KG1 (cell line): Measurements from ENCODE around the gene TOR3A.
A peak's percentile ranks its signal among the peaks of the same experiment; 100 is the strongest.

Source experiments
- DNase-seq: peaks from one replicate; lab custom pipeline; 2025; lab: John Stamatoyannopoulos, UW

The TOR3A gene

DNA sequence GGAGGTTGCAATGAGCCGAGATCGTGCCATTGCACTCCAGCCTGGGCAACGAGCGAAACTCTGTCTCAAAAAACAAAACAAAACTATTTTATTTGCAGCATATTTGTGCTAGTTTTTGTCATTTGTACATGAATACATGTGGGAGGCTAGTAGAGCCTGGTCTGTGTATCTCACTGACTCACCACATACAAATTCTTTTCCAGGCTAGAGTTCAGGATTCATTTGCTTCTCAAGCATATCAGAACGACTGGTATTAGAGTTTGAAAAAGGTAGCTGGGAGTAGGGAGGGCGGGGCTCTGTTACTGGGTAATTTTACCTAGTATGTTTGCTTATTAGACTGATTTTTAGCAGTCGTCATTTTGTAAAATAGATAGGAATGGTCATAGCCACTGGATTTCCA, 4.5 kb upstream of the TOR3A start:
- no peak for DNase-seq

- DNase-seq: peak; percentile 4
Measured at GRCh38 chr1:179079113-179079761, 2.6 kb upstream of the TOR3A start.

- peak; percentile 3 for DNase-seq
Measured at GRCh38 chr1:179080866-179081686, 794 bp upstream of the TOR3A start.

DNA sequence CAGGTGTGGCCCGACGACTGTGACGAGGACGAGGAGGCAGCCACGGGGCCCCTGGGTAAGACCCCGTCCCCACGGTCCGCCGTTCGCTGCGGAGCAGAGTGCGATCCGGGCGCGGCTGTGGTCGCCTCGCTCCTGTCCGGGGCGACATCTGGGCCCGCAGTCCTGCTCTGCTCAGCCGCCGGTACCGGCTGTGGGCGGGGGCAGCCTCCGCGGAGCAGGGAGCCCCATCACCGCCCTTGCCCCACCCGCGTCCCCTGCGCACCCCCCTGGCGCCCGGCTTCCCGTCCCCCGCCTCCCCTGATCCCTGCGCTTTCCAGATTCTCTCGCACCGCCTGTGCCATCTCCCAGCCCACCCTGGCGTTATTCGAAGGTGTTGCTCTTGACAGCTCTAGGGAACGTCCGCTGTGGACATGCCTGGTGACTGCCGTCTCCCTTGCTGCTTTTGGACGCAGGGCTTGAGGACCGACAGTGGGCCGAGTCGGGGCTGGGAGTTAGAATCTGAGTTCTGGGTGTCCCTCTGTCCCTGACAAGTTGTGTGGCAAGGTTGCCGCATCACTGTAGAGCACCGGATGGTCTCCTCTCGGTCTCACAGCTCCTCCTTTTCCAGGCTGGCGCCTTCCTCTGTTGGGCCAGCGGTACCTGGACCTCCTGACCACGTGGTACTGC, 596 bp downstream of the TOR3A start:
- DNase-seq: no peak

GRCh38 chr1:179082999-179083335, 1.1 kb downstream of the TOR3A start:
- DNase-seq: no peak

DNA sequence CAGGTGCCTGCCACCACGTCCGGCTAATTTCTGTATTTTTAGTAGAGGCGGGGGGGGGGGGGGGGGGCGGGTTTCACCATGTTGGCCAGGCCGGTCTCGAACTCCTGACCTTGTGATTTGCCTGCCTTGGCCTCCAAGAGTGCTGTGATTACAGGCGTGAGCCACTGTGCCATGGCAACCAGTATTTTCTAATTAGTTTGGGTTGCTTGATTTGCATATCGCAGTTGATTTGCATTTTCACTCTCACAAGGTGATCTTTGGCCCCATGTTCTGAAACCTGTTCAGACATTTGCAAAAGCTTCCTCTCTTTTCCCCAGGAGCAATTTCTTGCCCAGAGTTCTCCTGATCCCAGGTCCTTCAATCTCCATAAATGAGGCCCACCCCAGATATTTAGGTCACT, 1.7 kb downstream of the TOR3A start:
- DNase-seq: no peak

- DNase-seq: no peak
Measured at GRCh38 chr1:179087665-179088064, 5.8 kb downstream of the TOR3A start.

DNA sequence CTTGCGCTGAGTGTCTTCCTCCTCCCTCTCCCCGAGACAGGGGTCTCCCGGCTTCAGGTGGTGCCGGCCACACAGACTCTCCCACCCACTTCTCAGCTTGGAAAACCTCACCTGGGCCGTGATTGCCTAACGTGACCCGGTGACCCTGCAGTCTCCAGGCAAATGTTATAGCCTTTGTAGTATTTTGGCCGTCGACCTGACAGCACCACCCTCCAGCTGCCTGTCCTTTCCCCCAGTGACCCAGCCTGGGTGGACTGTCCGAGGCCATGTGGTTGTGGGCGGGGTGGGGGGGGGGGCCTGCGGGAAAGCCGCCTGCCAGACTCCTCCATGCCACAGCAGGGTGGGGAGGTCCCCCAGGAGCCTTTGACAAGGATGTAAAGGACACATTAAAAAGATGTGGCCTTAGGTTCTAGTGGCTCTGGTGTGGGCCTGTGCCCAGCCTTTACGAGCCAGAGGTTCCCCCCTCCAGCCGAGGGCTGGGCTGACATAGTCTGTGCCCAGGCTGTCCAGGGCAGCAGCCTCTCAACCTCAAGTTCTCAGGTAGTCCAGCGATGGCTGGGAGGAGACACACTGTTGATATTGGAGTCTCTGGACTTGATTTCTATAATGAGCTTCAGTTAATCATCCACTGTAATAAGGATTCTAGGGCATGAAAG, 8.1 kb downstream of the TOR3A start:
- no peak for DNase-seq

DNA sequence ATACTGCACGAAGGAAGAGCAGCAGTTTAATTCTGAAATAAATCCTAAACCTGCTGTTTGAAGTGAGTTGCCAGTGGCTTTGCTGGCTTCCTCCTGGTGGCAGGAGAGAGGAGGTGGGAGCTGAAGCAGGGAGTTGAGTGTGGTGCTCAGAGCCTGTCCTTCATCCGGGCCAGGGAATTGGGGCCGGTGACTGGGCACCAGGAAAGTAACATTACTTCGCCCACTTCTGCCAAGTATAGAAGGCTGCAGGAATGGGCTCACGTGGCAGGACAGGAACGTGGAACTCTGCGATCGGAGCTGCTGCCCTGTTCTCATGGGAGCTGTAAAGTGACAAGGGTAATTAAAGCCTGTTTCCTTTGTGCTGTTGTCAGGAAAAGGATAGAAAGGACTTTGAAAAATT, 8.7 kb downstream of the TOR3A start:
- DNase-seq: no peak

DNA sequence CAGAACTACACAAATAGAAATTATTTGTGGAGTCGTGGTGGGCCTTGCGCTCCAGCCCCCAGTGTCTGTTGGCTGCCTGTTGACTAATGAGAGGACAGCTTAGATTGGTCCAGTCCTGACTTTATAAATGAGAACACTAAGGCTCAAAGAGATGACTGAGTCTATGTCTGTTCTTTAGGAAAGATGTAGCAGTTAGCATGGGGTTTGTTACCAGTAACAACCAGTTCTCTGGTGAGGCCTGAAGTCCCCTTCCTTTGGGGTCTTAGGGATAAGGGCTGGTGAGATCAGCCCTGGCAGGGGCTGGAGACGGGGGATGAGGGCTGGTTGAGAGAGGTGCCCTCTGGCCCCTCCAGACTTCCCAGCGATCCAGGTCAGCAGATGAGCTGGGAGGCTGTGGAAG, 9.1 kb downstream of the TOR3A start:
- no peak for DNase-seq

DNA sequence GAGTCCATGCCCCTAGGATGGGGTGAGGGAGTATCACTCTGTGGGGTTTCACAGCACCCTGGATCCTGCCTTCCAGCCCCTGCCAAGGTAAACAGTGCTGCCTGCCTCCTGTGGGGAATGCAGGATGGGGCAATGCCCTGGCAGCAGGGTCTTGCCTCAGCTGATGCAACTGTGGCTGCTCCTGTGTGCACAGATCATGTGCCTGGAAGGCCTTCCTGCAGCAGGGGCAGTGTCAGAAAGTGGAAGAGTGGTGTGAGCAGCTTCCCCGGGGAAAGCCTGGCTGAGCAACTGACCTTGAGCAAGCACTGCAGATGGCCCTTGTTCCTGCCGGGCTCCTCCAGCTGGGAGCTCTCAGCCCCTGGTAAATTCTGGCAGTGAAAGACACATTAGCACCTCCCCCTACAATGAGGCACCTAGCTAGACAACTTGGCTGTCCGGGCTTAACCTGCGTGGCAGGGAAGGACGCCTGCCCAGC, 9.9 kb downstream of the TOR3A start:
- no peak for DNase-seq

DNA sequence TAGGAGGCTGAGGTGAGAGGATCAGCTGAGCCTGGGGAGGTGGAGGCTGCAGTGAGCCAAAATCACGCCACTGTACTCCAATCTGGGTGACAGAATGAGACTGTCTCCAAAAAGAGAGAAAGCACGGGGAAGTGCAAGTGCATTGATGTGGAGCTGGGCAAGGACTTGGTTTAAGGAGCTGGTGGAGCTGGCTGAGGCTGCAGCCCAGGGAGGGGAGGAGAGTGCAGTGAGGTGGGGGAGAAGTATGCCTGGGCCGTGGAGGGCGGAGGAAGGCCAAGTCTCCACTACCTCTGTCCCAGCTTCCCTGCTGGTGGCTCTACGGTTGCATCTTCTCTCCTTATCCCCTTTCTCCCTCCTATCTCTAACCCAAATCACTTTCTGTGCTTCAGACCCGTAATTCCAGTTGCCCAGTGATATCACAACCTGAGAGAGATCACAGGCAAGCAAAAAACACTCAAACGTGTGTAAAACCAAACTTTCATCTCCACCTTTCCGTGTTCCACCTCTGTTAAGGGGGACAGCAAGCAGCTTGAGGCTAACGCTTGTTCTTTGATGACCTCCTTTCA, 11.1 kb downstream of the TOR3A start:
- no peak for DNase-seq

DNA sequence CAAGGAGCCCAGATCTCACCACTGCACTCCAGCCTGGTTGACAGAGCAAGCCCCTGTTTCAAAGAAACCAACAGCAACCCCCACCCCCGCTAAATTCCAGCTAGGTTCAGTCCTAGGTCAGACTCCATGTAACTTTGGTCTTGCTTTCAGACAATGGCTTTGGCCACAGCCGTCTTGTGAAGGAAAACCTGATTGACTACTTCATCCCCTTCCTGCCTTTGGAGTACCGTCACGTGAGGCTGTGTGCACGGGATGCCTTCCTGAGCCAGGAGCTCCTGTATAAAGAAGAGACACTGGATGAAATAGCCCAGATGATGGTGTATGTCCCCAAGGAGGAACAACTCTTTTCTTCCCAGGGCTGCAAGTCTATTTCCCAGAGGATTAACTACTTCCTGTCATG, 12.9 kb downstream of the TOR3A start:
- DNase-seq: no peak

- no peak for DNase-seq
Measured at GRCh38 chr1:179095377-179095776, 13.5 kb downstream of the TOR3A start.

DNA sequence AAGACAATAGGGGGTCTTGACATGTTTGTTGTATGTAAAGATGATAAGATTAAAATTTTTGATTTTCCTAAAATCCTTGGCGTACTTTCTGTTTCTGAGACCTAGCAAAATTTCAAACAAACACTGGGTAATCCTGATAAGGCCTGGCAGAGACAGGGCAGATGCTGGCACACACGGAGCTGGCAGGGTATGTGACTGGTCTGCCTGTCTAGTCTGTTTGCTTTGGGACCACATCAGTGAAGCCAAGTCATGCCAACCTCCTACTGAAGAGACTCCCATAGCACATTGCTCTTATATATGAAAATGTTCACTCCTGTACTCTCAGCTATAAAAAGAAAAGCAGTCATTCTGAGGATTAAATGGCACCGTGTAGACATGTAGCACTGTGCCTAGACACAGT, 14.1 kb downstream of the TOR3A start:
- DNase-seq: no peak

DNA sequence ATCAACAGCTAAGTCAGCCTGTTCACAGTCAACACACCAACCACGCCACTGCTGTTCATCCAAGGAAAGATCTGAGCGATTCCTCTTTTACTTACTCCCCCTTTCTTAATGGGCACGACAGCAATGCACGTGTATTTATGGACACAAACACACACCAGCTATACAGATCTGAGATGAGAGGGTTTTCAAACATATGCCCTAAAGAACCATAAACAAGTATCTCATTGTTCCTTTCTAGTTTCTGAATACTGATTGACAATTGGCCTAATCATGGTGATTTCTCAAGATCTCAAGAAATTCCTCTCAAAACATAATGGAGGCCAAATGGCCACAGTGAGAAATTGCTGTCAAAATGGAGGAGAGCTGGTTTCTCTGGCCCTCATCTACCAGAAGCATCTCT, 18.0 kb downstream of the TOR3A start:
- no peak for DNase-seq

- no peak for DNase-seq
Measured at GRCh38 chr1:179101566-179101965, 19.7 kb downstream of the TOR3A start.

DNA sequence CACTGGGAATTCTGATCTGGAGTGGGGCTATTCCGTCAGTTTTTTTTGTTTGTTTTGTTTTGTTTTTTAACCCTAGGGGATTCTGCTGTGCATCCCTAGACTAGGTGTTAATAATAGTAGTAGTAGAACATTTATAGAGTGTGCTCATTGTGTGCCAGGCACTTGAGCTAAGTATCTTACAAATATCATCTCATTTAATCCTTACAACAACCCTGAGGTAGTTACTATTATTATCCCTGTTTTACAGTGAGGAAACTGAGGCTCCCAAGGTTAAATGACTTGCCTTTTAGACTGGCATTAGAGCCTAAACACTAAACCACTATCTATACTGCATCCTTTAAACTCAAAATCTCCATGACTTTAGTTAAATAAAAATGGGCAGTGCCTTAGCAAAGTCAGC, 22.1 kb downstream of the TOR3A start:
- DNase-seq: no peak

- DNase-seq: no peak
Measured at GRCh38 chr1:179104611-179105250, 22.9 kb downstream of the TOR3A start.

- DNase-seq: no peak
Measured at GRCh38 chr1:179105393-179105792, 23.5 kb downstream of the TOR3A start.

DNA sequence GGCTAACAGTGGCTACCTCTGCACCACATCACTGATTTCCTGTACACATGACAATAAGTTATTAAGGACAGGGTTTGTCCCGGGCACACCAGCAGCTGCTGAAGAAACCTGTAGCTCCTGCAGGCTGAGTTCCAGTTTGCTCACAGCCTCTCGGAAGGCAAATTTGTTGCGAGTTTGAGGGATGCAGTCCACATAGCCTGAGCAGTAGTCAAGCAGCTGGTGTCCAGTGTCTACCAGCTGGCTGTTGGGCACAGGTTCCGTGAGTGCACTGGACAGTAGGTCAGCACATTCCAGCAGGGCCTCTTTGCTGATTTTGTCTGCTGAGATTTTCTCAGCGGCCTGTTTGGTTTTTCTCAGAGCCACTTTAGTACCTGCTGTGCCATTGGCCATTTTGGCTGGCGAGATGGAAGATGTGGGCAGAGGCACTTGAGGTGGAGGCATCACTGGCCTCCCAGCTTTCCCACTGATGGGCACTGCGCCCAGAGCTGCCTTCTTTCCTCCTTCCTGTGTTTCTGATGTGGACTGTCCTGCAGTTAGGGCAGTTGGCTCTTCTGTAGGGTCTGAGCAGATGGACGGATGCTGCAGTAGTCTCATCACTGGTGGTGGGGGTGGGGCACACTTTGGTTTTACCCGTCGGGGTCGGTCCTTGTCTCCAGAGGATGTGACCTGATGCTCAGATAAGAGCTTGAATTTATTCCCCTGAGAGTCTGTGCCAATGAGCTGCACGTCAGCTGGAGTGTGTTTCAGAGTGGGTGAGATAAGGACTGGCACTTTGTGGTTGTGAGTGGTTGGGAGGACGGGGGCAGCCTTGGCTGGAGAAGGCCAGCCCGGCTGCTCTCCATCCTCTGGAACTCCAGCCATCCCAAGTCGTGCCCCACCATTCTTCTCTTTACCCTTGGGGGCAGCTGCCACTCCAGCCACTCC, 26.1 kb downstream of the TOR3A start:
- no peak for DNase-seq
